ENCODE results near the gene EMD. TPM values are rescaled to one million over a fixed set of nuclear protein-coding genes. Genes with fewer than 3 reads are reported as not detected.
A peak's percentile ranks its signal among the peaks of the same experiment; 100 is the strongest.

The EMD gene
- total RNA-seq, 1 donor from 2014 or later: 76.3 TPM

DNA sequence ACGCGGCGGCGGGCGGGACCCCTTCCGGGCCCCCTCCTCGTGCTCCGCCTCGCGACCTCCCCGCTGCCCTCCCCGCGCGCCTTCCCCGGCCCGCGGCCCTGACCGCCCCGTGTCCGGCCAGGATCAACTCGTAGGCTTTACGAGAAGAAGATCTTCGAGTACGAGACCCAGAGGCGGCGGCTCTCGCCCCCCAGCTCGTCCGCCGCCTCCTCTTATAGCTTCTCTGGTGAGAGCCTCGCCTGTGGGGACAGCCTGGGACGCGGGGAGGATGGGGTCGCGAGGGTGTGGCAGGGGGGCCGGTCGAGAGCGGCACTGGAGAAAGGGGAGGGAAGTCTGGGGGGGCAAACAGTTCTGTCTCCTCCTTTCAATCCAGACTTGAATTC is 465 bp downstream of the EMD start:
- peak overlapping the region; percentile 80 for H3K4me3 Mint-ChIP-seq
- peak overlapping the region; percentile 94 for H3K27ac Mint-ChIP-seq
- H3K4me1 Mint-ChIP-seq: peaks cover 29% of the 10 kb centered on the region
- peaks cover 2% of the 10 kb centered on the region for H3K36me3 Mint-ChIP-seq
- no peak for DNase-seq (ENCODE audit: low spot score in 2 of 2, unreplicated experiment in 2 of 2)
- no peaks in the 10 kb centered on the region for H3K27me3 Mint-ChIP-seq (ENCODE audit: low read depth)
- TF ChIP-seq CTCF (IDR thresholded peaks at IDR 0.05; ENCODE audit: unreplicated experiment): no peak
- H3K9me3 Mint-ChIP-seq: no peaks in the 10 kb centered on the region

DNA sequence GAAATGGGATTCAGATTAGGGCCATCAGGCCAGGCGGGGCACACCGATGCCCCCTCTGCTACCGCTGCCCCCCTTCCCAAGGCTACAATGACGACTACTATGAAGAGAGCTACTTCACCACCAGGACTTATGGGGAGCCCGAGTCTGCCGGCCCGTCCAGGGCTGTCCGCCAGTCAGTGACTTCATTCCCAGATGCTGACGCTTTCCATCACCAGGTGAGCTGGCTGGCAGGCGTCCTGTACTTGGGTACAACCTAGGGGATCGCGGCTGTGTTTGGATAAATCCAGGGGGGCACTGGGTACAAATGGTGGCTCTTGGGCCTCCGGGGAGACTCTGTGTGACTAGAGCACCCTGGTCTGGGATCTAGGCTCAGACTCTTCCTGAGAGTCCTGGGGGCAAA is 1.1 kb downstream of the EMD start:
- Mint-ChIP-seq H3K4me1 (peaks cover 26% of the 10 kb centered on the region), H3K27ac (peak overlapping the region; percentile 94), H3K4me3 (peak overlapping the region; percentile 80), H3K27me3 (ENCODE audit: low read depth) (no peaks in the 10 kb centered on the region), H3K9me3 (no peaks in the 10 kb centered on the region), H3K36me3 (peaks cover 2% of the 10 kb centered on the region)
- TF ChIP-seq CTCF (IDR thresholded peaks at IDR 0.05; ENCODE audit: unreplicated experiment): no peak
- no peak for DNase-seq (ENCODE audit: low spot score in 2 of 2, unreplicated experiment in 2 of 2)

DNA sequence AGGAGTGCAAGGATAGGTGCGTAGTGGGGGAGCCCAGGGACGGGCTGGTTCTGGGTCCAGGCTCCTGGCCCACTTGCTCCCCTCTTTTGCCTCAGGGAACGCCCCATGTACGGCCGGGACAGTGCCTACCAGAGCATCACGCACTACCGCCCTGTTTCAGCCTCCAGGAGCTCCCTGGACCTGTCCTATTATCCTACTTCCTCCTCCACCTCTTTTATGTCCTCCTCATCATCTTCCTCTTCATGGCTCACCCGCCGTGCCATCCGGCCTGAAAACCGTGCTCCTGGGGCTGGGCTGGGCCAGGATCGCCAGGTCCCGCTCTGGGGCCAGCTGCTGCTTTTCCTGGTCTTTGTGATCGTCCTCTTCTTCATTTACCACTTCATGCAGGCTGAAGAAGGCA is 1.7 kb downstream of the EMD start:
- Mint-ChIP-seq H3K9me3 (no peaks in the 10 kb centered on the region), H3K4me3 (peak overlapping the region; percentile 80), H3K27ac (peak overlapping the region; percentile 94), H3K27me3 (ENCODE audit: low read depth) (no peaks in the 10 kb centered on the region), H3K36me3 (peaks cover 2% of the 10 kb centered on the region), H3K4me1 (peaks cover 25% of the 10 kb centered on the region)
- no peak for DNase-seq (ENCODE audit: low spot score in 2 of 2, unreplicated experiment in 2 of 2)
- TF ChIP-seq CTCF (IDR thresholded peaks at IDR 0.05; ENCODE audit: unreplicated experiment): no peak

DNA sequence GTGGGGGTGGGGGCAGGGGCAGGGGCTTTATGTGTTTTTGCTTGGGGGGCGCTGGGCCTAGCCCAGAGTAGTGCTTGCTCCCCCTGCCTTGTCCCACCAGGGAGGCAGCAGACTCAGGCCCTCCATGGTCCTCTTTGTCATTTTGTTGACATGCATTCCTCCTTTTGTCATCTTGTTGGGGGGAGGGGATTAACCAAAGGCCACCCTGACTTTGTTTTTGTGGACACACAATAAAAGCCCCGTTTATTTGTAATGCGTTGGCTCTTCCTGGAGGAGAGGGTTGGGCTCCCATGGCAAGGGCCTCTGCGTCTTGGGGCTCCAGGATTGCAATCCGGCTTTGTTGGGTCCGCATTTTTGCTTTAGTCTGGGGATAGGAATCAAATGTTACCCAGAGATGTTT is 2.2 kb downstream of the EMD start:
- Mint-ChIP-seq H3K27ac (no peak overlapping the region), H3K36me3 (peaks cover 2% of the 10 kb centered on the region), H3K27me3 (ENCODE audit: low read depth) (no peaks in the 10 kb centered on the region), H3K4me1 (peaks cover 25% of the 10 kb centered on the region), H3K4me3 (no peak overlapping the region), H3K9me3 (no peaks in the 10 kb centered on the region)
- no peak for TF ChIP-seq CTCF (IDR thresholded peaks at IDR 0.05; ENCODE audit: unreplicated experiment)
- DNase-seq (ENCODE audit: low spot score in 2 of 2, unreplicated experiment in 2 of 2): no peak

GRCh38 chrX:154382483-154383069 is 3.5 kb downstream of the EMD start:
- TF ChIP-seq CTCF (IDR thresholded peaks at IDR 0.05; ENCODE audit: unreplicated experiment): no peak
- Mint-ChIP-seq H3K27me3 (ENCODE audit: low read depth) (no peaks in the 10 kb centered on the region), H3K4me1 (peaks cover 18% of the 10 kb centered on the region), H3K36me3 (peaks cover 2% of the 10 kb centered on the region), H3K27ac (no peak overlapping the region), H3K9me3 (no peaks in the 10 kb centered on the region), H3K4me3 (no peak overlapping the region)
- DNase-seq (ENCODE audit: low spot score in 2 of 2, unreplicated experiment in 2 of 2): no peak
